PFSK-1 (cell line): ENCODE measurements around the gene CDK11A.

Experiments
- FOXP2 ChIP-seq: optimal IDR thresholded peaks from 2 replicates; pipeline ENCODE3; 2011; ENCODE audit warnings: borderline replicate concordance, control low read depth, inconsistent platforms; ENCODE audit not compliant: insufficient read depth; ENCODE audit errors: extremely low read length, extremely low read depth
- POLR2AphosphoS5 ChIP-seq: IDR thresholded peaks from 2 replicates; pipeline ENCODE4 v1.6.1; 2012; ENCODE audit warnings: low read depth, mild to moderate bottlenecking, control low read depth, low read length, moderate library complexity
- REST ChIP-seq, 2 experiments: IDR thresholded peaks; 2 replicates each; pipeline versions ENCODE4 v1.6.1 to v1.8.0; 2011 to 2012; ENCODE audit warnings: low read depth in 2 of 2, low read length in 2 of 2, control low read depth in 1 of 2, inconsistent platforms in 1 of 2, mild to moderate bottlenecking in 1 of 2, moderate library complexity in 1 of 2; ENCODE audit not compliant: insufficient read depth in 1 of 2
- SIN3A ChIP-seq: IDR thresholded peaks from 2 replicates; pipeline ENCODE4 v1.6.1; 2012; ENCODE audit warnings: mild to moderate bottlenecking, low read length, moderate library complexity, borderline replicate concordance; ENCODE audit not compliant: insufficient read depth
- TAF1 ChIP-seq: IDR thresholded peaks from 2 replicates; pipeline ENCODE4 v1.6.1; 2012; ENCODE audit warnings: low read length, control low read depth, borderline replicate concordance; ENCODE audit not compliant: insufficient read depth

CDK11A gene

DNA sequence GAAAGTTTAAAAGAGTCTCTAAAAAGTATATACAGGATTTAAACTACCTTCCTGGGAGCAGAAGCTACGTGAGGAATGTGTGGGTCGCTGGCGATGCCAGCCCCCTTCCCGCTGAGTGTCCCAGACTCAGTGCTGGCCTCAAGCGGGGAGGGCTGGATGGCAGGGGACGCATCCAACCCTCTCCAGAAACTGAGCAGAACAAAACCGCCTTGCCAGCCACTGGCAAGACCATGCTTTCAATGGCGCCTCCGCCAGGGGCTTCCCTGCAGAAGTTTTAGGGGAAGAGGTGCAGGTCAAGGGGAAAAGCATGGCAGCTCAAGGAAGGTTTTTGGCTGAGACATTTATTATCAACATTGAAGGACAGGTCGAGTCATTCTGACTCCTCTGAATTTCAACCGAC is 28.0 kb upstream of the CDK11A start:
- TF ChIP-seq FOXP2 (no peak), TAF1 (no peak), SIN3A (no peak), REST (IDR thresholded peaks at IDR 0.05; ENCODE audit: insufficient read depth in 1 of 2, low read depth in 2 of 2, low read length in 2 of 2) (no peak), POLR2AphosphoS5 (no peak)

- TF ChIP-seq REST (IDR thresholded peaks at IDR 0.05; ENCODE audit: insufficient read depth in 1 of 2, low read depth in 2 of 2, low read length in 2 of 2) (no peak), SIN3A (no peak), POLR2AphosphoS5 (no peak), FOXP2 (no peak), TAF1 (no peak)
Measured at GRCh38 chr1:1748686-1749321, 24.6 kb upstream of the CDK11A start.

DNA sequence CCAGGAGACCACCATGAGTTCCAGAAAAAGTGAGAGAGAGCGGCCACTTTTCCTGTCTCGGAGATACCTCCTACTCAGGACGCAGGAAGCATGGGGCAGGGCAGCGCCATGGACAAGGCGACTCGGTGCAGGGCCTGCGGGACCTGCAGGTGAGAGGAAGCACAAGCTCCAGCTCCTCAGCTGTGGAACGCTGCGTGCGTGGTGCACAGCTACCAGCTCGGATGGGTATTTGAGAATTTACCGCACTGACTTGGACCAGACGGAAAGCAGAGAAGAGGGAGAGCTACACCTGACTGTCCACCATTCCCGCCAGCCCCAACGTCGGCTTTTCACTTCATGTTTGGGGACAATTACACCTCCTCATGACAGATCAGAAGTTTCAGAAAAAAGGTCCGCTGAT is 8.2 kb upstream of the CDK11A start:
- TF ChIP-seq FOXP2 = no peak
- TF ChIP-seq POLR2AphosphoS5 = no peak
- no peak for TF ChIP-seq REST (IDR thresholded peaks at IDR 0.05; ENCODE audit: insufficient read depth in 1 of 2, low read depth in 2 of 2, low read length in 2 of 2)
- TF ChIP-seq SIN3A = no peak
- TF ChIP-seq TAF1 = no peak

- TF ChIP-seq FOXP2 (no peak), POLR2AphosphoS5 (no peak), TAF1 (no peak), REST (IDR thresholded peaks at IDR 0.05; ENCODE audit: insufficient read depth in 1 of 2, low read depth in 2 of 2, low read length in 2 of 2) (no peak), SIN3A (no peak)
Measured at GRCh38 chr1:1730870-1731269, 6.7 kb upstream of the CDK11A start.

DNA sequence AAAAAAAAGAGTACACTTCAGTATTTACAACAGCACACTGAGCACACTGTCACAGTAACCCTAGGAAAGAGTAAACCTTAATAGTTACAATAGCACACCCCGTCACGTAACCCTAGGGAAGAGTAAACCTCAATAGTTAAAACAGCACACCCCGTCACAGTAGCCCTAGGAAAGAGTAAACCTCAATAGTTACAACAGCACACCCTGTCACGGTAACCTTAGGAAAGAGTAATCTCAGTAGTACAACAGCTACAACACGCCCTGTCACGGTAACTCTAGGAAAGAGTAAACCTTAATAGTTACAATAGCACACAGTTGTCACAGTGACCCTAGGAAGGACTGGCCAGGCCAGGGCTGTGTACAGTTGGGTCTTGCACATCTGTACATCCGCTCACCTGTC is 3.0 kb downstream of the CDK11A start:
- TF ChIP-seq FOXP2 (no peak), REST (IDR thresholded peaks at IDR 0.05; ENCODE audit: insufficient read depth in 1 of 2, low read depth in 2 of 2, low read length in 2 of 2) (no peak), POLR2AphosphoS5 (no peak)
